ENCODE data around the gene MYO9A.

GRCh38 chr15:71801935-71802655 is 315.9 kb downstream of the MYO9A start:
- TF ChIP-seq, protein P1, sequence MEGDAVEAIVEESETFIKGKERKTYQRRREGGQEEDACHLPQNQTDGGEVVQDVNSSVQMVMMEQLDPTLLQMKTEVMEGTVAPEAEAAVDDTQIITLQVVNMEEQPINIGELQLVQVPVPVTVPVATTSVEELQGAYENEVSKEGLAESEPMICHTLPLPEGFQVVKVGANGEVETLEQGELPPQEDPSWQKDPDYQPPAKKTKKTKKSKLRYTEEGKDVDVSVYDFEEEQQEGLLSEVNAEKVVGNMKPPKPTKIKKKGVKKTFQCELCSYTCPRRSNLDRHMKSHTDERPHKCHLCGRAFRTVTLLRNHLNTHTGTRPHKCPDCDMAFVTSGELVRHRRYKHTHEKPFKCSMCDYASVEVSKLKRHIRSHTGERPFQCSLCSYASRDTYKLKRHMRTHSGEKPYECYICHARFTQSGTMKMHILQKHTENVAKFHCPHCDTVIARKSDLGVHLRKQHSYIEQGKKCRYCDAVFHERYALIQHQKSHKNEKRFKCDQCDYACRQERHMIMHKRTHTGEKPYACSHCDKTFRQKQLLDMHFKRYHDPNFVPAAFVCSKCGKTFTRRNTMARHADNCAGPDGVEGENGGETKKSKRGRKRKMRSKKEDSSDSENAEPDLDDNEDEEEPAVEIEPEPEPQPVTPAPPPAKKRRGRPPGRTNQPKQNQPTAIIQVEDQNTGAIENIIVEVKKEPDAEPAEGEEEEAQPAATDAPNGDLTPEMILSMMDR (IDR thresholded peaks at IDR 0.05), result no peak
- no peak for TF ChIP-seq EZH2 (IDR thresholded peaks at IDR 0.05; ENCODE audit: borderline replicate concordance, insufficient read depth, low read depth, low read length, poor library complexity, severe bottlenecking)

Measured in B cell (primary cell).